Stimulated activated CD8-positive, alpha-beta memory T cell treated with anti-CD3 and anti-CD28 coated beads, Interleukin-12 subunit alpha, Interleukin-12 subunit beta, amount 100 ng/mL, for 24 hours (primary cell): ENCODE results near the gene LRWD1.

ENCODE experiments used
- DNase-seq: peaks from one replicate; pipeline ENCODE4 v3.0.0-alpha.2; 2020; ENCODE audit errors: extremely low read depth

LRWD1 gene

GRCh38 chr7:102464577-102465280 lies at the start of gene LRWD1, which contains the start of gene ALKBH4:
LRWD1 (plus strand) TSS chr7:102464984; CDS start chr7:102465081, 97 bp downstream.
ALKBH4 (minus strand) TSS chr7:102464863; CDS start chr7:102464836, 27 bp downstream.
- peak; percentile 94 for DNase-seq

GRCh38 chr7:102415685-102416225 lies 49.0 kb upstream of the LRWD1 start:
- DNase-seq = no peak

- no peak for DNase-seq
These were observed 48.4 kb upstream of the LRWD1 start for GRCh38 chr7:102416406-102416805.

GRCh38 chr7:102417105-102417504 lies 47.7 kb upstream of the LRWD1 start:
- no peak for DNase-seq

GRCh38 chr7:102418592-102418991 lies 46.2 kb upstream of the LRWD1 start:
- DNase-seq = no peak

GRCh38 chr7:102421706-102422240 lies 43.0 kb upstream of the LRWD1 start:
- no peak for DNase-seq

GRCh38 chr7:102424129-102424551 lies 40.6 kb upstream of the LRWD1 start:
- no peak for DNase-seq

- DNase-seq = no peak
These were observed 40.0 kb upstream of the LRWD1 start for GRCh38 chr7:102424787-102425218.

- peak; percentile 66 for DNase-seq
These were observed 39.0 kb upstream of the LRWD1 start for GRCh38 chr7:102425639-102426267.

- DNase-seq = peak; percentile 53
These were observed 38.3 kb upstream of the LRWD1 start for GRCh38 chr7:102426268-102427018.

GRCh38 chr7:102427019-102427405 lies 37.8 kb upstream of the LRWD1 start:
- DNase-seq = no peak

GRCh38 chr7:102429141-102429899 lies 35.5 kb upstream of the LRWD1 start:
- no peak for DNase-seq

- DNase-seq = no peak
These were observed 33.0 kb upstream of the LRWD1 start for GRCh38 chr7:102431617-102432298.

- DNase-seq = no peak
These were observed 32.2 kb upstream of the LRWD1 start for GRCh38 chr7:102432442-102433218.

GRCh38 chr7:102433219-102434038 lies 31.4 kb upstream of the LRWD1 start, which contains the start of gene ORAI2:
ORAI2 (plus strand) TSS chr7:102433575; CDS start chr7:102438957, 5,382 bp downstream.
- DNase-seq = peak; percentile 67

GRCh38 chr7:102434039-102434486 lies 30.7 kb upstream of the LRWD1 start:
- no peak for DNase-seq

GRCh38 chr7:102436118-102436517 lies 28.7 kb upstream of the LRWD1 start:
- DNase-seq = no peak

- DNase-seq = no peak
These were observed 24.6 kb upstream of the LRWD1 start for GRCh38 chr7:102439963-102440795.
